Measurements from ENCODE around the gene SART3. TPM values are rescaled to one million over a fixed set of nuclear protein-coding genes. Genes with fewer than 3 reads are reported as not detected.

Gene SART3
- total and polyA plus RNA-seq, 8 donors, result 11.7 to 106 (median 51.1) TPM

GRCh38 chr12:108583991-108584390 lies 23.0 kb upstream of the SART3 start:
- 32 to 51% (median 40%) methylated on average over 3 to 7 of the region's 7 CpGs for WGBS, 5 donors
- no peak overlapping the region for H3K27ac ChIP-seq
- H3K36me3 ChIP-seq, result no peaks in the 10 kb centered on the region
- DNase-seq, result no peak
- intact Hi-C loops (cut with DNase I; ENCODE audit: low total_unique reads), result no loop called here
- TF ChIP-seq CTCF (IDR thresholded peaks at IDR 0.05) (no peak), EP300 (IDR thresholded peaks at IDR 0.05) (no peak), POLR2AphosphoS5 (IDR thresholded peaks at IDR 0.05) (no peak), POLR2A (IDR thresholded peaks at IDR 0.05) (no peak)
- no peaks in the 10 kb centered on the region for H3K9me3 ChIP-seq
- no peaks in the 10 kb centered on the region for H3K4me1 ChIP-seq
- H3K4me3 ChIP-seq, result no peak overlapping the region
- H3K27me3 ChIP-seq, result peaks cover 0 to 10% (median 0%) of the 10 kb centered on the region in 3 donors

DNA sequence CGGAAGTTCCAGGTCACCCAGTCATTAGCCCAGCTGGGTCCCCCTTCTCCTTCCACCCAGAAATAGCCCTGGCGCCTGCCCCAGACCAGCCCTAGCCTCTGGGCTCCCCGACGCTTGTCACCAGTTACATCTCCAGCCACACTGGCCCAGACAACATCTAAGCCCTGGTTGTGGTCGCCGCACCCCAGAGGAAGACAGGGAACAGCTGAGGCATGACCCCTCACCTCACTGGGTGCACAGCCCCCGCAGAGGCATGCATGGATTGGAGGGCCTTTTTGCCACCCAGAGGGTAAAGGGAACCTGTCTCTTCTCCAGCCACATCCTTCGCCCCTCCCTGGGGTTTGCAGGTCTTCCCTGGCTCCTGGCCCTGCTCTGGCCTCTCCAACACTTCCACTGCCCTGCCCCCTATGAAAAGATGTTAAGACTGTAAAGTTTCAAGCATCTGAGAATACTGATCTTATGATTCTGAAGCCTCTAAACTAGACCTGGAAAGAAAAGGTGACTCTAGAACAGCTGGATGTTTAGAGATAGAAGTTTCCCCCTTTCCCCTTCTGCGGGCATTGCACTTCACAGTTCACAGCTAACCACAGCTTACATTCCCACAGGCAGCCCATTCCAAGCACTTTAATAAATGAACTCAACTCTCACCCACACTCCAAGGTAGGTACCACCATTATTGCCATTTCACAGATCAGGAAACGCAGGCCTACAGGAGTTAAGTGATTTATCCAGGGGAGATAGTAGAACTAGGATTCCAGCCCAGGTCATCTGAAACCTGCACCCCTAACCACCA lies 22.2 kb upstream of the SART3 start:
- WGBS, 5 donors, result 75 to 87% (median 80%) methylated on average over 7 to 10 of the region's 10 CpGs
- Histone ChIP-seq H3K9me3 (no peaks in the 10 kb centered on the region), H3K27ac (no peak overlapping the region), H3K36me3 (no peaks in the 10 kb centered on the region), H3K4me3 (no peak overlapping the region), H3K4me1 (no peaks in the 10 kb centered on the region), H3K27me3 (peaks cover 0 to 6% (median 0%) of the 10 kb centered on the region in 3 donors)
- no peak for DNase-seq
- no peak for TF ChIP-seq EP300 (IDR thresholded peaks at IDR 0.05)
- no peak for TF ChIP-seq POLR2A (IDR thresholded peaks at IDR 0.05)
- TF ChIP-seq POLR2AphosphoS5 (IDR thresholded peaks at IDR 0.05), result no peak
- TF ChIP-seq CTCF (IDR thresholded peaks at IDR 0.05), result no peak
- intact Hi-C loops (cut with DNase I; ENCODE audit: low total_unique reads), result no loop called here

DNA sequence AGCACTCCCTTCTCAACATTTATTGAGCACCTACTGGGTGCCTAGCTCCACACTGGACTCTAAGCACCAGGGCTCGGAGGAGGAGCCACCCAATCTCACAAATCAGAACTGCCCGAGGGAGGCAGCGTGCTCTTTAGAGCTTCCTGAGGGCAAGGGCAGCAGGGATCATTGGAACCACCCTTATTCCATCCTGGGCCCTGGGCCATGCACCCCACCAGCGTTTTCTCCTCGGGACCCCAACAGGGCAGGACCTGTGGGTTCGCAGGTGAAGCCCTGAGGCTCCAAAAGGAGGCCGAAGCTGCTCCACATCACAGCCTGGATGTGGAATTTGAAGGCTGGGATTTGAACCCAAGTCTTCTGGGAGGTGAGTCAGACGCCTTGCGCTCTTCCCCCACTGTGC lies 21.5 kb upstream of the SART3 start:
- Histone ChIP-seq H3K9me3 (no peaks in the 10 kb centered on the region), H3K4me1 (no peaks in the 10 kb centered on the region), H3K36me3 (no peaks in the 10 kb centered on the region), H3K27me3 (no peaks in the 10 kb centered on the region), H3K27ac (no peak overlapping the region), H3K4me3 (no peak overlapping the region)
- WGBS, 5 donors, result 76 to 94% (median 85%) methylated on average over 9 of the region's 9 CpGs
- TF ChIP-seq EP300 (IDR thresholded peaks at IDR 0.05), result no peak
- no peak for TF ChIP-seq POLR2A (IDR thresholded peaks at IDR 0.05)
- TF ChIP-seq POLR2AphosphoS5 (IDR thresholded peaks at IDR 0.05), result no peak
- TF ChIP-seq CTCF (IDR thresholded peaks at IDR 0.05), result no peak
- DNase-seq, result no peak
- intact Hi-C loops (cut with DNase I; ENCODE audit: low total_unique reads), result no loop called here

GRCh38 chr12:108581311-108582227 lies 20.6 kb upstream of the SART3 start:
- H3K27ac ChIP-seq, result peak overlapping the region in 1 of 5 donors; percentile 32
- TF ChIP-seq EP300 (IDR thresholded peaks at IDR 0.05) (no peak), POLR2AphosphoS5 (IDR thresholded peaks at IDR 0.05) (no peak), POLR2A (IDR thresholded peaks at IDR 0.05) (no peak), CTCF (IDR thresholded peaks at IDR 0.05) (no peak)
- WGBS, 5 donors, result 78 to 84% (median 83%) methylated on average over 11 to 33 of the region's 33 CpGs
- H3K4me1 ChIP-seq, result no peaks in the 10 kb centered on the region
- H3K9me3 ChIP-seq, result no peaks in the 10 kb centered on the region
- no peaks in the 10 kb centered on the region for H3K36me3 ChIP-seq
- no peak overlapping the region for H3K4me3 ChIP-seq
- intact Hi-C loops (cut with DNase I; ENCODE audit: low total_unique reads), result no loop called here
- no peaks in the 10 kb centered on the region for H3K27me3 ChIP-seq
- DNase-seq, result no peak
